ENCODE results near the gene TSPEAR.
A peak's percentile ranks its signal among the peaks of the same experiment; 100 is the strongest.
"Not testable (repeated sequence)": the region's sequence is repeated elsewhere in the genome, so short reads cannot be mapped to it uniquely, and the experiment has no call there.

Gene TSPEAR

DNA sequence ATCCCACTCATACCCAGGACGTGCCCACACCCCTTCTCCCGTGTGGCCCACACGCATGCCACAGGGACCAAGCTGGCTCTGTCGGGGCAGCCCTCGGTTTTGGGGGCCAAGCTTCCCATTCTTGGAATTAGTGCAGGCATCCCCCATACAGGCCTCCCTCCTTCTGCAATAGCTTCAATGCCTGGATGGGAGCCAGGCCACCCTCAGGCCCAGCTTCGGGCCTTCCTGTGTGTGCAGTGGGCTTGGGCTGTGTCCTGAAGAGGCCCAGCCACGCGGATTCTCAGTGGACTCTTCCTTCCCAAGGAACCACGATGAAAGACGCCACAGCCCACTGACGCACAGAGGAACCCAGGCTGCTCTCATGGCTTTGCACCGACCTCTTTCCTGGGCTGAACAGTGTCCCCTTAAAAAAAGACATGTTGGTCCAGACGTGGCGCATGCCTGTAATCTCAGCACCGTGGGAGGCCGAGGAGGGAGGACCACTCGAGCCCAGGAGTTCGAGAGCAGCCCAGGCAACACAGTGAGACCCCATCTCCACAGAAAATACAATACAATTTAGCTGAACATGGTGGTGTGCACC lies 61.8 kb downstream of the TSPEAR start:
- DNase-seq, result no peak

DNA sequence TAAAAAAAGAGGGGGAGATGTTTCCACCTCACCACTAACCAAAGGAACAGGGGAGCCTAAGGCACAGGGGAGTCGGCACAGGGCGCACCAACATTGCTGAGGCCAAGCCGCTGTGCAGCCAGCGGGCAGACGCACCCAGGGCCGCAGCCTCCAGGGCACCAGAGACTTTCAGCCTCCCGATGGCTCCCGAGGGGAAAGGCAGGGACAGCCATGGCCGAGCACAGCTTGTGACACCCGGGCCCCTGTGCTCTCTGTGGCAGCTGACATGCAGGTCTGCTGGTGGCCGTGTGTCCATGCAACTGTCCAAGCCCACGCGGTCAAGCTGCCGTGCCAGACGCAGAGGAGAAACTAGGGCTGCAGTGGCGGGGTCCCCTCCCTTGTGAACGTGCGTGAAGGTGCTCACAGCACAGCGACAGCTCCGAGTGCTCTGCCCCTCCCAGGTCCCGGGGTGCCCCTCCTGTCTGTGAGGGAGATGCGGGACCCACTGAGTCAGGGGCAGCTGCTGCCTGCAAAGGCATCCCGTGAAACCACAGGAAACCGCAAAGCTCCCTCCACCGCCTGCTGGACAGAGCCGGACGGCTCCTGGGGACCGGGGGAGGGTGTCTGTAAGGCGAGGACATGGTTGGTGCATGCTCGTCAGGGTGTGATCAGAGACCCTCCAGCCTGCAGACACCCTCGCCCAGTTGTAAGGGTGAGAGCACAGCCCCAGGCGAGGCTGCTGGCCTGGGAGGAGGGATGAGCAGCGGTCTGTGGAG lies 62.6 kb downstream of the TSPEAR start:
- no peak for DNase-seq

DNA sequence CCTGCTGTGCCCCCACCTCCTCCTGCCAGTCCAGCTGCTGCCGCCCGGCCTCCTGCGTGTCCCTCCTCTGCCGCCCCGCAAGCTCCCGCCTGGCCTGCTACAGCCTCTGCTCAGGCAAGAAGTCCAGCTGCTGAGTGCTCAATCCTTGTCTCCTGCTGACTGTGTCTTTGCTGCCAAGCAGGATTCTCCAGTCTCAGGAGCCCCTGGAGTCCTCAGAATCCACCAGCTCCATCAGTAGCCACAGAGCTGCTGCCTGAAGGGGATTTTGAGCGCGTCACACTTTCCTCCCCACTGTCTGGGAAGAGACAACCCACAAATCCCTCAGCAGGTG lies 64.2 kb downstream of the TSPEAR start:
- no peak for DNase-seq

DNA sequence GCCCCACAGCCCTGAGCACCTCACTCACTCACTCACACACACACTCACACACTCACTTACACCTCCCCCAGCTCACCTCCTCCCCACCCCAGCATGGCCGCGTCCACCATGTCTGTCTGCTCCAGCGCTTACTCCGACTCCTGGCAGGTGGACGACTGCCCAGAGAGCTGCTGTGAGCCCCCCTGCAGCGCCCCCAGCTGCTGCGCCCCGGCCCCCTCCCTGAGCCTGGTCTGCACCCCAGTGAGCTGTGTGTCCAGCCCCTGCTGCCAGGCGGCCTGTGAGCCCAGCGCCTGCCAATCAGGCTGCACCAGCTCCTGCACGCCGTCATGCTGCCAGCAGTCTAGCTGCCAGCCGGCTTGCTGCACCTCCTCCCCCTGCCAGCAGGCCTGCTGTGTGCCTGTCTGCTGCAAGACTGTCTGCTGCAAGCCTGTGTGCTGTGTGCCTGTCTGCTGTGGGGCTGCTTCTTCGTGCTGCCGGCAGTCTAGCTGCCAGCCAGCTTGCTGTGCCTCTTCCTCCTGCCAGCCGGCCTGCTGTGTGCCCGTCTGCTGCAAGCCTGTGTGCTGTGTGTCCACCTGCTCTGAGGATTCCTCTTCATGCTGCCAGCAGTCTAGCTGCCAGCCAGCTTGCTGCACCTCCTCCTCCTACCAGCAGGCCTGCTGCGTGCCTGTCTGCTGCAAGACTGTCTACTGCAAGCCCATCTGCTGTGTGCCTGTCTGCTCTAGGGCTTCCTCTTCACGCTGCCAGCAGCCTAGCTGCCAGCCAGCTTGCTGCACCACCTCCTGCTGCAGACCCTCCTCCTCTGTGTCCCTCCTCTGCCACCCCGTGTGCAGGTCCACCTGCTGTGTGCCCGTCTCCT lies 64.8 kb downstream of the TSPEAR start, which contains the start of gene KRTAP10-11:
TSS of gene KRTAP10-11 (plus strand) at position 49 of the 856 bp plus-strand sequence. CDS start at position 94, 45 bp downstream.
- DNase-seq, result not testable (repeated sequence)

- no peak for DNase-seq
Measured at GRCh38 chr21:44644878-44645277, 66.5 kb downstream of the TSPEAR start.

DNA sequence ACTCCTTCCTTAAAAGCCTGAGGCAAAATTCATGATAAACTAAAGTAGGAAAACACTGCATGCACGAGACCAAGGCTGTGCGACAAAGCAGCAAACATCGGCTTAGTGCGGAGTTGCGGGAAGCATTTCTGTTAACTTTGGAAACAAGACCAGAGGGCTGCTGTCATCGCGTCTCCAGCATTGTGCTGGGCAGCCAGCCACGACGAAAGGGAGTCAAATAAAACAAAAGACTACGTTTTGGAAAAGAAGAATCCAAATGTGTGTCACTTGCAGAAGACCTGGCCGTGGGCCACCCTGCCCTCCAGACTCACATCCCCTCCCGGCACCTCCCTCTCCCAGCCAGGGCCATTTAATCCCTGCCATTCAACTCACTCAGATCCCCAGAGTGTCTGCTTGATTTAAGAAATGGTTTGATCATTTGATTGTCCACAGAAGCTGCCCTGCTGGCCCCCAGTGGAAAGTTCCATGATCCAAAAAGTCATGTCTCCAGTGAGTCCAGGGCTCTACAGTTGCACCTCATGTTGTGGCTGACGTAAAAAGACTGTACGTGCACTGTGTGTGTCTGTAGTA lies 67.5 kb downstream of the TSPEAR start:
- DNase-seq, result no peak

- DNase-seq, result no peak
Measured at GRCh38 chr21:44640761-44641160, 70.6 kb downstream of the TSPEAR start.

DNA sequence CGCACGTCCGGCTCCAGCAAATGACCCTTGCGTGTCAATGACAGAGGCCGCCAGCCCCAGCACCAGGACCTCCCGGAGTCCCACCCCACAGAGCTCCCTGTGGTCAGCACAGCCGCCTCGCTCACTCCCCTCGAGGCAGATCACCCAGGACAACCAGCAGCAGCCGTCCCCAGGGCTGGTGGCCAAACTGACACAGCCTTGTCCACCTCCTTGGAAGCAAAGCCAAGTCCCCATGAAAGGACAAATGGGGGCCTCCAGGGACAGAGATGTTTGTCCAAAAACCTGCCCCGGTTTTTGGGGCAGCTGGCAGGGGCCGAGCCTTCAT lies 72.1 kb downstream of the TSPEAR start:
- DNase-seq, result no peak

- DNase-seq, result not testable (repeated sequence)
Measured at GRCh38 chr21:44638506-44639330, 72.7 kb downstream of the TSPEAR start.

- not testable (repeated sequence) for DNase-seq
Measured at GRCh38 chr21:44637851-44638348, 73.5 kb downstream of the TSPEAR start.

GRCh38 chr21:44637018-44637850 lies 74.1 kb downstream of the TSPEAR start, which contains the start of gene KRTAP10-10:
Gene KRTAP10-10, plus strand, starts transcription at chr21:44637356. Its CDS starts 62 bp downstream, at chr21:44637418.
- no peak for DNase-seq

DNA sequence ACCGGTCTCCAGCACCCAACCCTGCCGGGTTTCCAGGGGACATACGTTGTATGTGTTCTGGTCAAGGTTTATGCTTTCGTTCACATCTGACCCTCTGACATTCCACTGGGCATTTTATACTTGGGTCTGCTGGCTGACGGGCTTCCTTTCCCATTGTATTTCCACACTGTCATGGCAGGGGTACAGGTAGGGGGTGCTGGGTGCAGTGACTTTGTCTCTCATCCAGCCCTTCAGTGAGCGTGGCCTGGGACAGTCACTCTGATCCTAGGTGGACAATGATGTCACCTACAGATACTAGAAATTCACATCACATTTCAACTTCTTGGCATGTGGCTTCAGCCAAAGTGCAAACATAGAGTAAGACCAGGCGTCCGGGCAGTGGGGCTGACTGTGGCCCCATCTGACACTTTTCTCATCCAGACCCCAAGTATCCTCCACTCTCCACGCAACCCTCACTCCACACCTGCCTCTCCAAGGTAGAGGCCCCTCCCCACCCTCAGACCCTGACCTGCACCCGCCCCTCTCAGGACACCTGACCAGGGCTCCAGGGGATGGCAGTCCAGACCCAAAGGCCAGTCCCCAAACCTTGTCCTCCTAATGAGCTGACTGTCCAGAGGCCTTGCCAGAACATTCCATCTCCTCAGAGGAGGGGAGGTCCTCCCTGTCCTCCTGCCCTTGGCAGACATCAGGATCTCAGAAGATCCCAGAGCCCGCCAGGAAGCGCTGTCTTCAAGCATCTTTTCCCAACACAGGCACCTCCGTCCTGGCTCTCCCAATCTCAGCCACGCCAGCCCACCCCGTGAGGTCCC lies 75.0 kb downstream of the TSPEAR start:
- DNase-seq, result no peak

- no peak for DNase-seq
Measured at GRCh38 chr21:44632067-44632466, 79.3 kb downstream of the TSPEAR start.

DNA sequence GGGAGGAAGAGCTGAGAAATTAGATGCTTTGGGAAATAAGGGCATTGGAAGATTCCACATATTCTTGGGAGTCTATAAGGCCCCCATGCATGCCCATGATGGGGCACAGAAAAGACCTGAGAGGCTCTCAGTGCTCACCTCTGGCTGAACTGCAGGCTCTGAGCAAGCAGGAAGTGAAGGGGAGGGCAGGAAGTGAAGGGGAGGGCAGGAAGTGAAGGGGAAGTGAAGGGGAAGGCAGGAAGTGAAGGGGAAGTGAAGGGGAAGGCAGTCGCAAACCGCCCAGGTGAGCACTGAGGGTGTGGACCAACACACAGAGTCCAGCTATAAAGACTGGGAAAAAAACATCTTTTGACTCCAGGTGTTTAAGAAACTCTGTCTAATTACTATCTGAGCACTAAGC lies 80.9 kb downstream of the TSPEAR start:
- peak; percentile 12 for DNase-seq

DNA sequence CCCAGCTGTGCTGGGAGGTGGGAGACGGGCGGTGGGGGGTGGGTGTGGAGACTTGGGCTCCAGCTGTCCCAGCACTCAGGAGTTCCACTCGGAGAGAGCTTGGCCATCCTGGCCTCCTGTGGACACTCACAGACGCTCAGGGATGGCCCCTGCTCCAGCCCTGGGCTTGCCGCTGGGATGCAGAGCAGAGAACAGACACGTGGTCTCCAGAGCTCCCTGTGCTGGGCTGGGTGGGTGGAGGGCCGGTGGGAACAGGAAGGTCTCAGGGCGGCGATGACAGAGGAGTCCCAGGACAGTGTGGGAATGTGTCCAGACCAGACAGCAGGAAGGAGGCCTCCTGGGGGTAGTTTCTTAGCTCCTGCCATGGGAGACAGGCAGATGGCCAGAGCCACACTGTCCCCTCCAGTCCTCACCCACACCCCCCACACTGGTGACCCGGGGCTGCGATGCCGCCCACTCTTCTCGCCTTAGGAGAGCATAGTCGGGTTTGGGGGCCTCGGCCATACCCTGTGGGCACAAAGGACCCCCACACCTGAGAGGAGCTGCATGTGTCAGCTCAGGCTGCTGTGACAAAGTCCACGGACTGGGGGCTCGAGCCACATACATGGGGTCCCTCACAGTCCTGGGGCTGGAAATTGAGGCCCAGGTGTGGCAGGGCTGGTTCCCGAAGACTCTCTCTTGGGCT lies 82.5 kb downstream of the TSPEAR start:
- DNase-seq, result no peak

GRCh38 chr21:44627831-44628233 lies 83.5 kb downstream of the TSPEAR start:
- DNase-seq, result not testable (repeated sequence)

DNA sequence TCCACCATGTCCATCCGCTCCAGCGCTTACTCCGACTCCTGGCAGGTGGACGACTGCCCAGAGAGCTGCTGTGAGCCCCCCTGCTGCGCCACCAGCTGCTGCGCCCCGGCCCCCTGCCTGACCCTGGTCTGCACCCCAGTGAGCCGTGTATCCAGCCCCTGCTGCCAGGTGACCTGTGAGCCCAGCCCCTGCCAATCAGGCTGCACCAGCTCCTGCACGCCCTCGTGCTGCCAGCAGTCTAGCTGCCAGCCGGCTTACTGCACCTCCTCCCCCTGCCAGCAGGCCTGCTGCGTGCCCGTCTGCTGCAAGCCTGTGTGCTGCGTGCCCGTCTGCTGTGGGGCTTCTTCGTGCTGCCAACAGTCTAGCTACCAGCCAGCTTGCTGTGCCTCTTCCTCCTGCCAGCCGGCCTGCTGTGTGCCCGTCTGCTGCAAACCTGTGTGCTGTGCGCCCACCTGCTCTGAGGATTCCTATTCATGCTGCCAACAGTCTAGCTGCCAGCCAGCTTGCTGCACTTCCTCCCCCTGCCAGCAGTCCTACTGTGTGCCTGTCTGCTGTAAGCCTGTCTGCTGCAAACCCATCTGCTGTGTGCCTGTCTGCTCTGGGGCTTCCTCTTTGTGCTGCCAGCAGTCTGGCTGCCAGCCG lies 84.1 kb downstream of the TSPEAR start:
- DNase-seq, result not testable (repeated sequence)

DNA sequence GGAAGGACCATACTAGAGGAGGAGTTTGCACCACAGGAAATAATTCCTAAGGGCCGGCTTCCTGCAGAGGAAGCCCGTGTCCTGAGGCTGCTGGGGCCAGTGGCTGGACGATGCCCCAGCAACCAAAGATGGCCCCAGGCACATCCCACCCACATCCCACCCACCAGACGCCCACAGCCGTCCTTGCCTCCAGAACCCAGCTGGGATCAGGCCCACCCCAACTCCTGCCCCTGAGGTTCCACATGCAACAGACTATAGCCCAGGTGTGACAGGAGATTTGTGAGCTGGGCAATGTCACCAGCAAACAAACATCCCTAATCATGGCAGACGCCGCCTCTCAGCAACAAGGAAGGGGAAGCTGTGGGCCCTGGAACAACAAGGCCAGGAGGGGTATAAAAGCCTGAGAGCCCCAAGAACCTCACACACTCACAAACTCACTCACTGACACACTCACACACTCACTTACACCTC lies 84.7 kb downstream of the TSPEAR start, which contains the start of gene KRTAP10-9:
TSS of gene KRTAP10-9 (plus strand) at position 421 of the 471 bp plus-strand sequence. CDS start 79 bp downstream, outside the sequence.
- no peak for DNase-seq

GRCh38 chr21:44626262-44626661 lies 85.1 kb downstream of the TSPEAR start:
- peak; percentile 44 for DNase-seq

Data from CD4-positive, alpha-beta T cell treated with Interleukin-12 subunit alpha and Interleukin-12 subunit beta, for 1 hour (primary cell).